ENCODE results near the gene EGFL7. TPM values are rescaled to one million over a fixed set of nuclear protein-coding genes. Genes with fewer than 3 reads are reported as not detected.

The EGFL7 gene
- polyA plus RNA-seq, 1 experiment: 3.9 TPM

GRCh38 chr9:136695955-136696354 is 33.2 kb downstream of the EGFL7 start:
- Histone ChIP-seq H3K4me3 (ENCODE audit: low read depth, low read length) (no peak overlapping the region), H3K9me3 (ENCODE audit: control insufficient read depth, insufficient read depth, low read length) (no peaks in the 10 kb centered on the region; the same call in 1 of the 2 replicates), H3K27ac (ENCODE audit: low read depth, low read length) (no peak overlapping the region), H3K27me3 (ENCODE audit: control insufficient read depth, insufficient read depth, low read length) (peaks cover 15% of the 10 kb centered on the region)
- DNase-seq (ENCODE audit: low read depth, low spot score): no peak
- CTCF ChIA-PET: no interaction called here
- TF ChIP-seq CTCF (IDR thresholded peaks at IDR 0.05; ENCODE audit: low read depth, low read length): no peak
- POLR2A ChIA-PET: no interaction called here

- no peak overlapping the region for H3K4me3 ChIP-seq (ENCODE audit: low read depth, low read length)
- TF ChIP-seq CTCF (IDR thresholded peaks at IDR 0.05; ENCODE audit: low read depth, low read length): no peak
- ChIA-PET POLR2A (no interaction called here), CTCF (interaction anchor here (1.5 kb wide), 1 partner anchor 25 kb away, joined by 5 read pairs; no protein-coding TSS in a partner anchor)
- no peaks in the 10 kb centered on the region; the same call in 1 of the 2 replicates for H3K9me3 ChIP-seq (ENCODE audit: control insufficient read depth, insufficient read depth, low read length)
- peaks cover 21% of the 10 kb centered on the region for H3K27me3 ChIP-seq (ENCODE audit: control insufficient read depth, insufficient read depth, low read length)
- DNase-seq (ENCODE audit: low read depth, low spot score): no peak
- no peak overlapping the region for H3K27ac ChIP-seq (ENCODE audit: low read depth, low read length)
These were observed 33.8 kb downstream of the EGFL7 start for GRCh38 chr9:136696502-136696901.

GRCh38 chr9:136697146-136697820 is 34.6 kb downstream of the EGFL7 start:
- DNase-seq (ENCODE audit: low read depth, low spot score): no peak
- Histone ChIP-seq H3K27me3 (ENCODE audit: control insufficient read depth, insufficient read depth, low read length) (peaks cover 25% of the 10 kb centered on the region), H3K4me3 (ENCODE audit: low read depth, low read length) (no peak overlapping the region), H3K9me3 (ENCODE audit: control insufficient read depth, insufficient read depth, low read length) (no peaks in the 10 kb centered on the region; the same call in 1 of the 2 replicates), H3K27ac (ENCODE audit: low read depth, low read length) (no peak overlapping the region)
- TF ChIP-seq CTCF (IDR thresholded peaks at IDR 0.05; ENCODE audit: low read depth, low read length): no peak
- ChIA-PET POLR2A (interaction anchor here (0.9 kb wide), 1 partner anchor 30 kb away, joined by 3 read pairs; no protein-coding TSS in a partner anchor), CTCF (interaction anchor here (0.7 to 1.5 kb wide), 2 partner anchors 26 to 44 kb away, joined by 3 to 5 read pairs; no protein-coding TSS in a partner anchor)

GRCh38 chr9:136697821-136698526 is 35.3 kb downstream of the EGFL7 start:
- Histone ChIP-seq H3K4me3 (ENCODE audit: low read depth, low read length) (no peak overlapping the region), H3K27me3 (ENCODE audit: control insufficient read depth, insufficient read depth, low read length) (peaks cover 25% of the 10 kb centered on the region), H3K9me3 (ENCODE audit: control insufficient read depth, insufficient read depth, low read length) (no peaks in the 10 kb centered on the region; the same call in 1 of the 2 replicates), H3K27ac (ENCODE audit: low read depth, low read length) (no peak overlapping the region)
- DNase-seq (ENCODE audit: low read depth, low spot score): no peak
- no peak for TF ChIP-seq CTCF (IDR thresholded peaks at IDR 0.05; ENCODE audit: low read depth, low read length)
- CTCF ChIA-PET: interaction anchor here (0.7 to 1.5 kb wide), 2 partner anchors 26 to 44 kb away, joined by 3 to 5 read pairs; no protein-coding TSS in a partner anchor
- POLR2A ChIA-PET: interaction anchor here (0.9 kb wide), 1 partner anchor 29 kb away, joined by 3 read pairs; no protein-coding TSS in a partner anchor
